Thyroid gland (tissue), 4 donors: ENCODE results near the gene OR9Q1. TPM values are rescaled to one million over a fixed set of nuclear protein-coding genes. Genes with fewer than 3 reads are reported as not detected.

Source experiments
- DNase-seq, 2 donors: peaks; one replicate each; pipeline ENCODE4 v3.0.0-alpha.2; 2019
- H3K27ac ChIP-seq, 3 donors: fragments of 200-600 bp; sonication (generic); 1 replicate in 2 of 3; 2 replicates in 1 of 3; pipeline ENCODE4 v1.5.1; 2016 to 2019; ENCODE audit warnings: mild to moderate bottlenecking in 1 of 3, moderate library complexity in 1 of 3
- H3K27me3 ChIP-seq: fragments of 200-600 bp; sonication (generic); one replicate; pipeline ENCODE4 v1.5.1; 2019
- H3K36me3 ChIP-seq, 2 donors: fragments of 200-600 bp; sonication (generic); one replicate each; pipeline ENCODE4 v1.5.1; 2016 to 2019
- H3K4me1 ChIP-seq, 2 donors: fragments of 200-600 bp; sonication (generic); one replicate each; pipeline ENCODE4 v1.5.1; 2017 to 2019
- H3K4me3 ChIP-seq, 3 donors: fragments of 200-600 bp; sonication (generic); replicated peaks in 1 of 3; 1 replicate in 2 of 3; 2 replicates in 1 of 3; pipeline ENCODE4 v1.5.1; 2016; ENCODE audit warnings: mild to moderate bottlenecking in 1 of 3
- H3K9me3 ChIP-seq: fragments of 200-600 bp; sonication (generic); one replicate; pipeline ENCODE4 v1.5.1; 2017
- CTCF ChIP-seq, 6 experiments: fragments of 200-600 bp in 3 of 6; fragments of 450-650 bp in 3 of 6; sonication (generic) in 3 of 6; IDR thresholded peaks; one replicate each; pipeline ENCODE4 v1.5.1; 2016 to 2019; ENCODE audit warnings: antibody characterized with exemption in 6 of 6, mild to moderate bottlenecking in 2 of 6, inconsistent platforms in 1 of 6, moderate library complexity in 1 of 6
- POLR2A ChIP-seq, 2 donors: fragments of 450-650 bp; IDR thresholded peaks; one replicate each; pipeline ENCODE4 v1.6.1; 2017; ENCODE audit warnings: antibody characterized with exemption in 2 of 2, mild to moderate bottlenecking in 2 of 2, moderate library complexity in 1 of 2
- WGBS, 2 donors: methylation state at CpG; one replicate each; pipeline ENCODE4 v1.1.5; 2017; 5-methylcytosine and 5-hydroxymethylcytosine counted together
- intact Hi-C: fragments of 100-400 bp; cut with DNase I; formaldehyde crosslinking; loops from one replicate; pipeline ENCODE4 v1.15.1; 2023
- total RNA-seq, 4 donors: library from RNA; depleted of rRNA; stranded (reverse); fragments of >200 nt; gene quantifications; one replicate each; pipeline ENCODE4 v1.2.3, GENCODE V29; 2016

Gene OR9Q1
- total RNA-seq, 4 donors from 2014 or later, result not detected

- DNase-seq, result no peak
- 75 to 84% methylated on average over 5 of the region's 5 CpGs for WGBS, 2 donors
- intact Hi-C loops, result no loop called here
Measured at GRCh38 chr11:58177409-58178054, 153.9 kb downstream of the OR9Q1 start.

GRCh38 chr11:58178444-58178843 lies 154.8 kb downstream of the OR9Q1 start:
- TF ChIP-seq POLR2A (IDR thresholded peaks at IDR 0.05), result no peak
- no peak for TF ChIP-seq CTCF (IDR thresholded peaks at IDR 0.05)
- DNase-seq, result no peak
- intact Hi-C loops, result no loop called here
- Histone ChIP-seq H3K9me3 (no peaks in the 10 kb centered on the region), H3K27me3 (no peaks in the 10 kb centered on the region), H3K4me1 (no peaks in the 10 kb centered on the region), H3K4me3 (no peak overlapping the region), H3K36me3 (no peaks in the 10 kb centered on the region), H3K27ac (no peak overlapping the region)
- WGBS, 2 donors, result 84 to 86% methylated on average over 6 of the region's 6 CpGs

More at GRCh38 chr11:58177409-58178054, 153.9 kb downstream of the OR9Q1 start:
- H3K9me3 ChIP-seq, result no peaks in the 10 kb centered on the region
- no peaks in the 10 kb centered on the region for H3K36me3 ChIP-seq
- no peak overlapping the region for H3K27ac ChIP-seq
- H3K27me3 ChIP-seq, result no peaks in the 10 kb centered on the region
- H3K4me3 ChIP-seq, result no peak overlapping the region
- TF ChIP-seq CTCF (IDR thresholded peaks at IDR 0.05) (no peak), POLR2A (IDR thresholded peaks at IDR 0.05) (no peak)
- no peaks in the 10 kb centered on the region for H3K4me1 ChIP-seq

DNA sequence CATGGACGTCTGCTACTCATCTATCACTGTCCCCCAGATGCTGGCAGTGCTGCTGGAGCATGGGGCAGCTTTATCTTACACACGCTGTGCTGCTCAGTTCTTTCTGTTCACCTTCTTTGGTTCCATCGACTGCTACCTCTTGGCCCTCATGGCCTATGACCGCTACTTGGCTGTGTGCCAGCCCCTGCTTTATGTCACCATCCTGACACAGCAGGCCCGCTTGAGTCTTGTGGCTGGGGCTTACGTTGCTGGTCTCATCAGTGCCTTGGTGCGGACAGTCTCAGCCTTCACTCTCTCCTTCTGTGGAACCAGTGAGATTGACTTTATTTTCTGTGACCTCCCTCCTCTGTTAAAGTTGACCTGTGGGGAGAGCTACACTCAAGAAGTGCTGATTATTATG lies 156.0 kb downstream of the OR9Q1 start:
- no peak for TF ChIP-seq CTCF (IDR thresholded peaks at IDR 0.05)
- TF ChIP-seq POLR2A (IDR thresholded peaks at IDR 0.05), result no peak
- no peak overlapping the region for H3K27ac ChIP-seq
- H3K36me3 ChIP-seq, result no peaks in the 10 kb centered on the region
- H3K9me3 ChIP-seq, result no peaks in the 10 kb centered on the region
- H3K27me3 ChIP-seq, result no peaks in the 10 kb centered on the region
- H3K4me3 ChIP-seq, result no peak overlapping the region
- DNase-seq, result no peak
- intact Hi-C loops, result no loop called here
- no peaks in the 10 kb centered on the region for H3K4me1 ChIP-seq
- 72 to 73% methylated on average over 7 of the region's 7 CpGs for WGBS, 2 donors

- no peaks in the 10 kb centered on the region for H3K4me1 ChIP-seq
- H3K4me3 ChIP-seq, result no peak overlapping the region
- H3K27me3 ChIP-seq, result no peaks in the 10 kb centered on the region
- H3K9me3 ChIP-seq, result no peaks in the 10 kb centered on the region
- 85 to 90% methylated on average over 4 of the region's 4 CpGs for WGBS, 2 donors
- intact Hi-C loops, result no loop called here
- no peak for DNase-seq
- no peak overlapping the region for H3K27ac ChIP-seq
- H3K36me3 ChIP-seq, result no peaks in the 10 kb centered on the region
- TF ChIP-seq POLR2A (IDR thresholded peaks at IDR 0.05), result no peak
- TF ChIP-seq CTCF (IDR thresholded peaks at IDR 0.05), result no peak
Measured at GRCh38 chr11:58186938-58187337, 163.3 kb downstream of the OR9Q1 start.

DNA sequence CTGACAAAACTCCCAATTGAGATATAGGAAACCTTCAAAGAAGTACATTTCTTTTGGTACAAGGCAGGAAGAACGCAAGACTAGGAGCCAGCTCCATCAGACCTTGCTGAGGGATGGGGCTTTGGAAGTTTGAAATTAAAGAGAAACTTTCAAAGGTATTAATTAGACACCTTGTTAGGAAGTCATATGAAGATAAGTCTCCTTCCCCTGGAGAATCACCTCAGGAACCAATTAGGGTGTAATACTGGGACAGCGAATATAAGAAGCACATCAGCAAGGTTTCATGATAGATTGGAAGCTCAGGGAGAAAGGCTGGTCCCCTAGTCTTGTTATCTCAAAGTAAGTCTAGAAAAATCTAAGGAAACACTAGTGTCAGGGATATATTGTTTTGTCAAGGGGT lies 165.1 kb downstream of the OR9Q1 start, which contains the start of gene OR9Q2:
TSS of gene OR9Q2 (plus strand) at position 301 of the 400 bp plus-strand sequence. CDS start 1,421 bp downstream, outside the sequence.
- intact Hi-C loops, result no loop called here
- no peak within 1 kb of the TSS for H3K4me3 ChIP-seq
- no peak within 1 kb of the TSS for H3K27ac ChIP-seq
- no peaks in the 10 kb centered on the region for H3K4me1 ChIP-seq
- H3K36me3 ChIP-seq, result no peaks in the 10 kb centered on the region
- WGBS, 2 donors, result 87% methylated on average over 2 of the region's 2 CpGs
- no peaks in the 10 kb centered on the region for H3K27me3 ChIP-seq
- no peak for TF ChIP-seq POLR2A (IDR thresholded peaks at IDR 0.05)
- no peak for TF ChIP-seq CTCF (IDR thresholded peaks at IDR 0.05)
- no peaks in the 10 kb centered on the region for H3K9me3 ChIP-seq
- DNase-seq, result no peak
